Suprapubic skin (tissue), 4 donors: ENCODE measurements around the gene NHLH1. TPM values are rescaled to one million over a fixed set of nuclear protein-coding genes. Genes with fewer than 3 reads are reported as not detected.

ENCODE experiments used
- DNase-seq, 2 donors: peaks; one replicate each; pipeline ENCODE4 v3.0.0-alpha.2; 2019; ENCODE audit warnings: low spot score in 2 of 2
- H3K27ac ChIP-seq: fragments of 200-600 bp; sonication (generic); one replicate; pipeline ENCODE4 v1.5.1; 2019
- H3K27me3 ChIP-seq: fragments of 200-600 bp; sonication (generic); one replicate; pipeline ENCODE4 v1.5.1; 2019
- H3K36me3 ChIP-seq: fragments of 200-600 bp; sonication (generic); one replicate; pipeline ENCODE4 v1.5.1; 2019
- H3K4me1 ChIP-seq: fragments of 200-600 bp; sonication (generic); one replicate; pipeline ENCODE4 v1.5.1; 2019
- H3K4me3 ChIP-seq: fragments of 200-600 bp; sonication (generic); one replicate; pipeline ENCODE4 v1.5.1; 2019; ENCODE audit warnings: mild to moderate bottlenecking
- H3K9me3 ChIP-seq: fragments of 200-600 bp; sonication (generic); one replicate; pipeline ENCODE4 v1.5.1; 2019
- CTCF ChIP-seq, 2 donors: fragments of 200-600 bp in 1 of 2; fragments of 450-650 bp in 1 of 2; sonication (generic) in 1 of 2; IDR thresholded peaks; one replicate each; pipeline ENCODE4 v1.5.1; 2016 to 2019; ENCODE audit warnings: antibody characterized with exemption in 2 of 2, mild to moderate bottlenecking in 1 of 2, moderate library complexity in 1 of 2
- EP300 ChIP-seq: sonication (generic); formaldehyde crosslinking; IDR thresholded peaks from one replicate; pipeline ENCODE4 v1.6.1; 2017; ENCODE audit warnings: antibody characterized with exemption
- POLR2A ChIP-seq, 2 donors: fragments of 450-650 bp; IDR thresholded peaks; one replicate each; pipeline ENCODE4 v1.6.1; 2017; ENCODE audit warnings: antibody characterized with exemption in 2 of 2, mild to moderate bottlenecking in 2 of 2, moderate library complexity in 2 of 2
- POLR2AphosphoS5 ChIP-seq, 3 donors: sonication (generic); formaldehyde crosslinking; IDR thresholded peaks; one replicate each; pipeline ENCODE4 v1.6.1; 2017; ENCODE audit warnings: antibody characterized with exemption in 3 of 3
- WGBS: methylation state at CpG from one replicate; pipeline ENCODE4 v1.1.5; 2018; 5-methylcytosine and 5-hydroxymethylcytosine counted together
- total RNA-seq, 4 donors: library from RNA; depleted of rRNA; stranded (reverse); fragments of >200 nt; gene quantifications; one replicate each; pipeline ENCODE4 v1.1.0, GENCODE V29; 2016

The NHLH1 gene
- total RNA-seq, 4 donors from 2014 or later = 0.39 TPM; not detected in 3

- Histone ChIP-seq H3K4me3 (no peak overlapping the region), H3K36me3 (no peaks in the 10 kb centered on the region), H3K4me1 (peaks cover 4% of the 10 kb centered on the region), H3K27ac (no peak overlapping the region), H3K9me3 (no peaks in the 10 kb centered on the region), H3K27me3 (no peaks in the 10 kb centered on the region)
- DNase-seq = no peak
- TF ChIP-seq POLR2AphosphoS5 (IDR thresholded peaks at IDR 0.05) (no peak), CTCF (IDR thresholded peaks at IDR 0.05) (no peak), EP300 (no peak), POLR2A (IDR thresholded peaks at IDR 0.05) (no peak)
- 97% methylated on average over 8 of the region's 8 CpGs for WGBS
Measured at GRCh38 chr1:160394673-160395072, 27.8 kb downstream of the NHLH1 start.

GRCh38 chr1:160397651-160398050 lies 30.8 kb downstream of the NHLH1 start:
- Histone ChIP-seq H3K9me3 (no peaks in the 10 kb centered on the region), H3K4me1 (peaks cover 30% of the 10 kb centered on the region), H3K27me3 (peaks cover 4% of the 10 kb centered on the region), H3K36me3 (no peaks in the 10 kb centered on the region), H3K4me3 (no peak overlapping the region), H3K27ac (no peak overlapping the region)
- DNase-seq = no peak
- WGBS = 88% methylated on average over 1 of the region's 1 CpG
- TF ChIP-seq CTCF (IDR thresholded peaks at IDR 0.05) (no peak), POLR2A (IDR thresholded peaks at IDR 0.05) (no peak), EP300 (no peak), POLR2AphosphoS5 (IDR thresholded peaks at IDR 0.05) (no peak)

- Histone ChIP-seq H3K4me1 (peaks cover 39% of the 10 kb centered on the region), H3K27me3 (peaks cover 4% of the 10 kb centered on the region), H3K36me3 (no peaks in the 10 kb centered on the region), H3K27ac (no peak overlapping the region), H3K9me3 (no peaks in the 10 kb centered on the region), H3K4me3 (no peak overlapping the region)
- TF ChIP-seq EP300 = no peak
- TF ChIP-seq POLR2AphosphoS5 (IDR thresholded peaks at IDR 0.05) = no peak
- TF ChIP-seq CTCF (IDR thresholded peaks at IDR 0.05) = no peak
- no peak for TF ChIP-seq POLR2A (IDR thresholded peaks at IDR 0.05)
- DNase-seq = no peak
- WGBS = 70% methylated on average over 3 of the region's 4 CpGs
Measured at GRCh38 chr1:160398823-160399222, 32.0 kb downstream of the NHLH1 start.

GRCh38 chr1:160399544-160400222 lies 32.8 kb downstream of the NHLH1 start:
- Histone ChIP-seq H3K9me3 (no peaks in the 10 kb centered on the region), H3K27ac (peak overlapping the region; percentile 86), H3K4me1 (peaks cover 39% of the 10 kb centered on the region), H3K4me3 (peak overlapping the region; percentile 71), H3K27me3 (peaks cover 4% of the 10 kb centered on the region), H3K36me3 (no peaks in the 10 kb centered on the region)
- 9% methylated on average over 17 of the region's 17 CpGs for WGBS
- no peak for DNase-seq
- no peak for TF ChIP-seq POLR2AphosphoS5 (IDR thresholded peaks at IDR 0.05)
- no peak for TF ChIP-seq CTCF (IDR thresholded peaks at IDR 0.05)
- no peak for TF ChIP-seq POLR2A (IDR thresholded peaks at IDR 0.05)
- TF ChIP-seq EP300 = no peak

GRCh38 chr1:160400223-160400645 lies 33.4 kb downstream of the NHLH1 start, which contains the start of gene VANGL2:
TSS of gene VANGL2 (plus strand) at chr1:160400564. CDS start at chr1:160415838, 15,274 bp downstream.
- Histone ChIP-seq H3K9me3 (no peaks in the 10 kb centered on the region), H3K4me1 (peaks cover 44% of the 10 kb centered on the region), H3K27ac (peak within 1 kb of the TSS; percentile 86), H3K27me3 (peaks cover 4% of the 10 kb centered on the region), H3K36me3 (no peaks in the 10 kb centered on the region), H3K4me3 (peak within 1 kb of the TSS; percentile 71)
- no peak for DNase-seq
- peak in 1 of 3 donors; percentile 9 for TF ChIP-seq POLR2AphosphoS5 (IDR thresholded peaks at IDR 0.05)
- no peak for TF ChIP-seq EP300
- 4% methylated on average over 5 of the region's 34 CpGs for WGBS
